ENCODE results near the gene ZNF202.

DNA sequence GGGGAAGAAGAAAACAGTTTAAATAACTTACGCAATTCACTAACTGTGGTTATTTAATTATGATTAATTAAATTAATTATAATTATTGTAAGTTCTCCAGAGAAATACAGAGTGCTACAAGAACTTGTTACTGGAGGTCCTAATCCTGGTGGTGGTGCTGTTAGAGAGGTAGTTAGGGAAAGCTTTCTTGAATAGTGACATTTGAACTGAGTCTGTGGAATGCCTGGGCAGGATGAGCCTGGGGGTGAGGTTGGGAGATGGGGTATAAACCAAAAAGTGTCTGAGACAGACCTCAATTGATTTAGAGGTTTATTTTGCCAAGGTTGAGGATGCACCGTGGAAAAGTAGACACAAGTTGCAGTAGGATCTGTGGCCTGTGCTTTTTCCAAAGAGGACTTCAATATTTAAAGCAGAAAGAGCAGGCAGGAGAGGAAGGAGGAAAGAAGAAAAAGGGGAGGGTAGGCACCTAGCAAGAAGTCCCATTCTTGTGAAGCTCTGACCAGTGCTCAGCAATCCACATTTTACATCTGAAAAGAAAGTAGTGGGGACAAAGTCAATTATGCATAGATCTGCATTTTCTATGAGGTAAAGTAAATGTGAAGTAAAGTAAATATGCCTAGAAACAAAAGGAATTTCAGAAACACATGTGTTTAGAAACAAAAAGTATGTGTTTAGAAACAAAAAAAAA is 4.4 kb upstream of the ZNF202 start:
- TF ChIP-seq, protein P1, sequence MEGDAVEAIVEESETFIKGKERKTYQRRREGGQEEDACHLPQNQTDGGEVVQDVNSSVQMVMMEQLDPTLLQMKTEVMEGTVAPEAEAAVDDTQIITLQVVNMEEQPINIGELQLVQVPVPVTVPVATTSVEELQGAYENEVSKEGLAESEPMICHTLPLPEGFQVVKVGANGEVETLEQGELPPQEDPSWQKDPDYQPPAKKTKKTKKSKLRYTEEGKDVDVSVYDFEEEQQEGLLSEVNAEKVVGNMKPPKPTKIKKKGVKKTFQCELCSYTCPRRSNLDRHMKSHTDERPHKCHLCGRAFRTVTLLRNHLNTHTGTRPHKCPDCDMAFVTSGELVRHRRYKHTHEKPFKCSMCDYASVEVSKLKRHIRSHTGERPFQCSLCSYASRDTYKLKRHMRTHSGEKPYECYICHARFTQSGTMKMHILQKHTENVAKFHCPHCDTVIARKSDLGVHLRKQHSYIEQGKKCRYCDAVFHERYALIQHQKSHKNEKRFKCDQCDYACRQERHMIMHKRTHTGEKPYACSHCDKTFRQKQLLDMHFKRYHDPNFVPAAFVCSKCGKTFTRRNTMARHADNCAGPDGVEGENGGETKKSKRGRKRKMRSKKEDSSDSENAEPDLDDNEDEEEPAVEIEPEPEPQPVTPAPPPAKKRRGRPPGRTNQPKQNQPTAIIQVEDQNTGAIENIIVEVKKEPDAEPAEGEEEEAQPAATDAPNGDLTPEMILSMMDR (conservative IDR thresholded peaks at IDR 0.05; ENCODE audit: low read length): no peak
- TF ChIP-seq EZH2phosphoT487 (IDR thresholded peaks at IDR 0.05; ENCODE audit: borderline replicate concordance): no peak
